HT-29 (cell line): ENCODE measurements around the gene UNC93A. TPM values are rescaled to one million over a fixed set of nuclear protein-coding genes. Genes with fewer than 3 reads are reported as not detected.
"Not testable (repeated sequence)": the region's sequence is repeated elsewhere in the genome, so short reads cannot be mapped to it uniquely, and the experiment has no call there.

Experiments used
- DNase-seq: peaks from one replicate; pipeline ENCODE4 v3.0.0-alpha.2; 2015; ENCODE audit warnings: low spot score
- total RNA-seq: library from RNA; depleted of rRNA; stranded (reverse); fragments of >200 nt; shearing (Covaris generic); gene quantifications from 2 replicates; pipeline ENCODE4 v1.2.3, GENCODE V29; 2014

UNC93A gene
- total RNA-seq, 1 experiment from 2014 or later: 4.0 TPM

DNA sequence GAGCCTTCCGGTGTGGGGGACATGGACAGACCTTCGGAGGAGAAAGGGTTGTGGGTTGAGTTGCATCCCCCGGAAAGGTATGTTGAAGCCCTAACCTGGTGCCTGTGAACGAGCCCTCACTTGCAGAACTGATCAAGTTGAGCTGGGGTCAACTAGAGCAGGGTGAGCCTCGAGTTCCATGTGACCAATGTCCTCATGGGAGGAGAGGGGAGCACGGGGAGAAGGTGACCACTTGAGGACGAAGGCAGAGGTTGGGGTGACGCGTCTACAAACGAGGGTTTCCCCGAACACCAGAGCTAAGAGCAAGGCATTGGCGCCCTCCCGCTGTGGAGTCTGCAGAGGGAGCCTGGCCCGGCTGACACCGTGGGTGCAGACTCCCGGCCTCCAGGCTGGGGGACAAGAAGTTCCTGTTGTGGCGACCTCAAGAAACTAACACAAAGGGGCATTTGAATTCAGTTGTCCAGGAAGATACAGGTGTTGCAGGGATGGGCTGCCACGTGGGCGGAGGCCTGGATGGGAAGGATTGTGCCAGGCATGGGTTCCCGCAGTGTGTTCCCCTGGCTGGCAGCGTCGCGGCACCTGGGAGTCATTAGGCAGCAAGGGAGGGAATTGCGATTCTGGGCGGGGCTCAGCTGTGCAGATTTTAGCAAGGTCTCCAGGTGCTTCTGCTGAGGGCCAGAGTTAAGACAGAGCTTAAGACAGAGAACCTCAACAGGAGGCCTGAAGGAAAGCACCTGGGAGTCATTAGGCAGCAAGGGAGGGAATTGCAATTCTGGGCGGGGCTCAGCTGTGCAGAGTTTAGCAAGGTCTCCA, 20.4 kb upstream of the UNC93A start:
- DNase-seq: peak; percentile 21

DNA sequence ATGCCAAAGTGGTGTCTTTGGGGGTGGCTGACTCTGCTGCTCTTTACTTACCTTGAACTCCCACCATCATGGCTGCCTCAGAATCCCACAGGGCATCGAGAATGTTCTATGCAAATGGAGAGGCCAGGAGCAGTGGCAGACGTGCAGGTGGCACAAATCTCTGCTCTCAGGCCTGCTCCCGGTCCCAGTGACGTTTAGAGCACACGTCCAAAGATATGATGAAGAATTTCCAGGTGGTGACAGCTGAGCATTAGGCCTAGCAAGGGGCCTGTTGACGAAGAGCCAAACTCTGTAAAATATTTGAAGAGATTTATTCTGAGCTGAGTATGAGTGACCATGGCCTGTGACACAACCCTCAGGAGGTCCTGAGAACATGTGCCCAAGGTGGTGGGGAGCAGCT, 19.0 kb upstream of the UNC93A start:
- no peak for DNase-seq

GRCh38 chr6:167272696-167273379, 18.3 kb upstream of the UNC93A start:
- DNase-seq: no peak

GRCh38 chr6:167274270-167274669, 16.8 kb upstream of the UNC93A start:
- DNase-seq: no peak

DNA sequence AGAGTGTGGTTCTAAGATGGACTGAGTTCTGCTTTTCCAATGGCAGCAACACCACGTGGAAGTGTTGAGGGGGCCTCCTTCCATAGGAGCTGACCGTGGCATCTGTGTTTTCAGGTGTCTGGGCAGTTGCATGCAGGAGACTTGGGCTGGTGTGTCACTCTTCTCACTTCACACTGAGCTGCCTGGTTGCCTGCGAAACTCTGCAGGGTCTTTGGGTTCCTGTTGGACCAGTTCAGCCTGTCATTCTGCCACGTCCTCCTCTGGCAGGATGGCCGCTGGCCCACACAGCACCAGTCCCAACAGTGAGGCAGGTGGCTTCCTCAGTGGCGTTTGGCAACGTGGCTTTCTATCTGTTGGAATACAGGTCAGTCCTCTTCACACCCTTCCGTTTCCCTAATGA, 16.1 kb upstream of the UNC93A start:
- no peak for DNase-seq

DNA sequence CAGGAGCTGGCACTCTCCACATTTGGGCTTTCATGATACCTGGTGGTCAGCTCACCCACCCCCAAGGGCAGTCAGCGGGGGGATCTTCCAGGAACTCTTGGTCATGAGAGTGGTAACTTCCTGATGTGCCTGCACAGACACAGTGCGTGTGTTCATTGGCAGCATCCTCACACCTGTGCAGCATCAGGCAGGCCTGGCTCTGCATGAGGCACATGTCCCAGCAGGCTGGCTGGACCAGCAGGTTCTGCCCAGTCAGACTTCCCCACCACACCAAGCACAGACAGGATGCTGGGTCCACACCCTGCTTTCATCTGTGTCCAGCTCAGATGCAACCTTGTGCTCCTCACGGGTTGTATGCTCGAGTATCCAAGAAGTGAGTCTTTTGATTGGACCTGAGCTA, 15.7 kb upstream of the UNC93A start:
- no peak for DNase-seq

DNA sequence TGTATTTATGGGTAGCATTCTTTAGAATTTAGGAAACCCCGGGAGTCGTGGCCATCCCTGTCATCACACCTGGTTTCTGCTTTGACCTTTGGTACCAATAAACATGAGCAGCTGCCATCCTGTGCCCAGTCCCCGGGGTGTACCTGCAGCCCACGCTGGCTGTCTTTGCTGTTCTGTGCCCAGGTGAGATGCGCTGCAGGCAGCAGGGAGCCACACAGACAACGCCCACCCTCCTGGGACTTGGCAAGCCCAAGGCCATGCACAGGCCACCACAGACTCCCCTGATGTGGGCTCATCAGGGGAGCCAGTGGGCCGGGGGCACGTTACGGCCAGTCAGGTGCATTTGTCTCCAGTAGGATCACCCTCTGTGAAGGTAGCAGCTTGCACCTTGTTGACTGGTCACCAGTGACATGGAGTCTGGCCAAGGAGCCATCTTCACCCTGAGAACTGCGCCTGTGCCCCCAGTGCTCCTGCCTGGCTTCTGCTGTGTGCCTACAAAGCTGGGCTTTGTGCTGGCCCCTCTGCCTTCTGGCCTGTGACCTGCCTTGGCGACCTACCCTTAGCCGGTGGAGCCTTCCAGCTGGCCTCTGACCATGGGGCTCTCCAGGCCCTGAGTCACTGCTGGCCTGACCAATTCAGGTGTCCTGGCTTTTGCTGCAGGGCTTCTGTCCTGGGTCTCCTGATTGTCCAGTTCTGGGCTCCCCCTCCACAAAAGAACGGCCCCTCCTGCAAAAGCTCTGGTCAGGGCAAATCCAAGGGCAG, 14.2 kb upstream of the UNC93A start:
- no peak for DNase-seq

- not testable (repeated sequence) for DNase-seq
Observed at GRCh38 chr6:167278173-167278940, 12.8 kb upstream of the UNC93A start.

- DNase-seq: no peak
Observed at GRCh38 chr6:167279766-167280446, 11.2 kb upstream of the UNC93A start.

GRCh38 chr6:167280466-167280865, 10.6 kb upstream of the UNC93A start:
- DNase-seq: not testable (repeated sequence)

GRCh38 chr6:167282165-167282564, 8.9 kb upstream of the UNC93A start:
- DNase-seq: no peak

DNA sequence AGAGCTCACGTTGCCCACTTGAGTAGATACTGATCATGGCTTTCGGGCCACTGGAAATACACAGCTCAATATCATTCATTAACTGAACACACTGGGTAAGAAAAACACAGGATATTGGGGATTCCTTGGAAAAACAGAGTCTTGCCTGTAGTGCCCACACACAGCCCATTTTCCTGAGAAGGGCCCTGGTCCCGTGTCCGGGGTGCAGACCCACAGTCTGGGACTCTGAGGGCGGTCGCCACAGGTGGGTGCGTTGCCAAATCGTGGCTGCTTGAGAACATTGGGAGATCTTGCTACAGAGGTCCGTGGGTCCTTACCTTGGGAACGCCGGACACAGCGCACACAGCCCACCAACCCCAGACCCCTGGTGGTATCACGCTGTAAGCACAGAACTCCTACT, 6.5 kb upstream of the UNC93A start:
- DNase-seq: not testable (repeated sequence)

DNA sequence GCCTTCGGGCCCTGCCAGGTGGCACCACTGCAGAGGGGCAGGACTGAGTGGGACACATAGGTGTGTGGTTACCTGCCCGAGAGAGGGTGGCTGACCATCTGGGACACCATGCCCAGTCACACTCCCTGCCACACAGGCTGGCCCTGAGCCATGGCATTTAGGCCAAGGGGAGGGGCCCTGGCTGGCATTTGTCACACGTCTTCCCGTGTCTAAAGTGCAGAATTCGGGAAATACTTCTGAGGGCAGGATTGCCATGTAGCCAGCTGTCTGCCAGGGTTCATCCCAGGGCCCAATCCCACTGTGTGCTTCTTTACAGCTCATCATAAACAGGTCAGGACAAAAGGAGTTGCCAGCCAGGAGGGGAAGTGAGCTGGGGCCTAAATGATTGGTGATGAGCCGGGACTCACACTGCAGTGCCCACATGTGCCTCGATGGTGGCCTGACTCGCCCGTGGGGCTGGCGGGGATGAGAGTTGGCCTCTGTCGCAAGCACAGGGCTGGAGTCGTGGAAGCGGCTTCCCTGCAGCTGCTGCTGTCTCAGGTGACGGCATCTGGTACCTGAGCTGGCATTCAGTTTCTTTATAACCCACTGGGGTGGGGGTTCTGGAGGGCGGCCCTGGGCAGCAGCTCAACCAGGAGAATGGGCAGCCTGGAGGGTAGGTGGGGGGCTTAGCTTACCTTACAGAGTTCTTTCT, 5.9 kb upstream of the UNC93A start:
- DNase-seq: no peak

DNA sequence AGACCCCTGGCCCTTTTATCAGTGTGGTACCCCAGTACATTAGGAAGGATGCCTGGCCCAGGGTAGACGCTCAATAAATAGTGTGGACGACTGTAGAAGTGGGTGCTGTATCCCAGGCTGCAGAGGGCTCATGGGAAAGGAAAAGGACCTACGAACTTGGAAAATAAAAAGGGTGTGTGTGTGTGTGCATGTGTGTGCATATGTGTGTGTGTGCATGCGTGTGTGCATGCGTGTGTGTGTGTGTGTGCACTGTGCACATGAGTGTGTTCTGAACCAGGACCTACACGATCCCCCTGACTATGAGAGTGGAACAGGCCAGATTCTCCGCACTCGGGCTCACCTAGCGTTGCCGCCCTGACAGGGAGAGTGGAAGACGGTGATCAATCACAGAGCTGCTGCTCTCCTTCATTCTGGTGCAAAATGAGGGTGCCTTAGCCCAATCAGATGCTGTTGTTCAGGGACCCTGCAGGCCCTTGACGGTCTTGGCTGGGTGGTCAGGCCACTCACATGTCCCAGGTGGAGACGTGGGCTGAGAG, 3.5 kb upstream of the UNC93A start:
- no peak for DNase-seq

- DNase-seq: peak; percentile 52
Observed at GRCh38 chr6:167288591-167289225, 2.4 kb upstream of the UNC93A start.

DNA sequence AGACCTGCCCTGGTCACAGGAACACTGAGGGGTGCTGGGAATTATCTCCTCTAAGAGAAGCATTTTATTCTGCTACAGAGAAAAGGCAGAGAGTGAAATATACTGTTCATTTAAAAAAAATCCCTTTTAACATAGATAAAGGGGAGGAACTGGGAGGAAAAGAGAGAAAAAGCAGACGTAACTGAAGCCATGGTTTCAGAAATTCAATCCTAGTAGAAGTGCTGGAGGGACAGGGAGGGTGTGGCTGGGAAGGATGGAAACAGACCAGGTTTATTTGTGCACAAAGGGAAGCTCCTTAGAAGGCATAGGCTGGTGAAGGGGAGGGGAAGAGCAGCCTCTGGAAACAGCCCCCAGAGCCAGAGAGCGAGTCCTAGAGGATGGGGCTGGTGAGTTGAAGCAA, 1.8 kb upstream of the UNC93A start:
- not testable (repeated sequence) for DNase-seq

DNA sequence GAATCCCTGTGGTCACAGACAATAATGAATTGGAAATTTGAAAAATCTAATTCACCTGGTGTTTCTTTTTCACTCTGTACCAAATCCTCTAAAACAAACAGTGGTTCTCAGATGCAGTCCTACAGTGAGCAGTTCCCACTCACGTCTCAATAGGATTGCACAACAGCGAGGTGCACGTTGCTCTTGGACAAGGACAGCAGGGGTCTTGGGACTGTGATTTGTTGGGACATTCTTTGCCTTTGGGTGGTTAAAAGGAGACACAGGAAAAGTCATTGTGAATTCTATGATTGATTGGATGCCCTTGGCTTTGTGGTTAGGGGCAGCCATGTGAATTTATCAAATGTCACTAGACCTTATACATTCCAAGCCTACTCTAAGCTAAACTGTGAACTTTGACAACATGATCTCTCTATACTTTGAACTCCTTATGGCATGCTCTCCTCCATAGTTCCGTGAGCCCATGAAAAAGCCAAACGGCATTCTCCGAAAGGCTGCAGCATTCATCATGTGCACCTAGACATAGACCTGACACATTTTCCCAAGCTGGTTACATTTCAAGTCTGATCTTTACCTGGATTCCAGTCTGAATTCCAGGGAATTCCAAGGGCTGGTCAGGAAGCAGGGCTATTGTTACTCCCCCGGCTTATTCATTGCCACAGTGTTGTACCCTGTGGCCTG, 647 bp downstream of the UNC93A start:
- no peak for DNase-seq

- DNase-seq: no peak
Observed at GRCh38 chr6:167292301-167293087, 1.4 kb downstream of the UNC93A start.
